ENCODE results near the gene CLGN.

- TF ChIP-seq CTCF (IDR thresholded peaks at IDR 0.05 in 8 of 11, conservative IDR thresholded peaks at IDR 0.05 in 3 of 11) (no peak), POLR2AphosphoS5 (IDR thresholded peaks at IDR 0.05) (no peak), POLR2A (IDR thresholded peaks at IDR 0.05) (no peak)
Observed at GRCh38 chr4:140363051-140363450, 64.4 kb downstream of the CLGN start.
